Brain microvascular endothelial cell (primary cell): Measurements from ENCODE around the gene LYPD1.

ENCODE experiments used
- DNase-seq: peaks from one replicate; pipeline ENCODE4 v3.0.0-alpha.2; 2020
- H3K27ac ChIP-seq: fragments of 250-450 bp; sonication (Bioruptor Pico); 2 replicates; pipeline ENCODE4 v1.5.1; 2020; ENCODE audit warnings: mild to moderate bottlenecking, moderate library complexity
- H3K27me3 ChIP-seq: fragments of 250-450 bp; sonication (Bioruptor Pico); replicated peaks from 2 replicates; pipeline ENCODE4 v1.5.1; 2020; ENCODE audit warnings: mild to moderate bottlenecking
- H3K36me3 ChIP-seq: fragments of 250-450 bp; sonication (Bioruptor Pico); replicated peaks from 2 replicates; pipeline ENCODE4 v1.5.1; 2020; ENCODE audit warnings: mild to moderate bottlenecking
- H3K4me3 ChIP-seq: 2 replicates; pipeline ENCODE4 v1.5.1; 2011; ENCODE audit warnings: low read depth, mild to moderate bottlenecking, control low read depth, low read length, moderate library complexity
- in situ Hi-C: cut with HindIII; loops from 2 replicates; pipeline ENCODE4 v1.10.0; 2017; ENCODE audit warnings: low sequenced_read_pairs, low pct_ligation_motif_present
- TF ChIP-seq, protein P1 (sequence below): IDR thresholded peaks from 2 replicates; pipeline ENCODE4 v1.5.1; 2011; ENCODE audit warnings: low read depth, mild to moderate bottlenecking, moderate library complexity, low read length, control low read depth, inconsistent platforms; ENCODE audit errors: missing control alignments

The LYPD1 gene

DNA sequence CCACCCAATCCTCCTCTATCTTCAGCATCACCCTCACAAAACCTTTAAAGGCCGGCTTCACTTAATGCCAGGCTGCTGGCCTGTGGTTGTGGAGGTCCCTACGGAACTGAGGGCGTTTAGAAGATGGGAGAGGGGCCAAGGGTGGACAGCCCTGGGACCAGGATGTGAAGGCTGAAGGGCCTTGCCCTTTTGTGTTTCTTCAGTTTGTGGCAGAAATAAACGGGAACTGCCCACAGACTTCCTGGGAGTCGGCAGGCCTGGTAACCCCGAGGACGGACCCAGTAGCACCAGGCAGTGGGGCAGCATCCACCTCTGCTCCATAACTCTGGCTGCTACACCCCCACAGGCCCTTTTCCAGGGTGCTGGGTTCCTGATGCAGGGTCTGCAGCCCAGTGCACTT lies 51.3 kb downstream of the LYPD1 start:
- DNase-seq: no peak
- H3K36me3 ChIP-seq: no peaks in the 10 kb centered on the region
- TF ChIP-seq, protein P1, sequence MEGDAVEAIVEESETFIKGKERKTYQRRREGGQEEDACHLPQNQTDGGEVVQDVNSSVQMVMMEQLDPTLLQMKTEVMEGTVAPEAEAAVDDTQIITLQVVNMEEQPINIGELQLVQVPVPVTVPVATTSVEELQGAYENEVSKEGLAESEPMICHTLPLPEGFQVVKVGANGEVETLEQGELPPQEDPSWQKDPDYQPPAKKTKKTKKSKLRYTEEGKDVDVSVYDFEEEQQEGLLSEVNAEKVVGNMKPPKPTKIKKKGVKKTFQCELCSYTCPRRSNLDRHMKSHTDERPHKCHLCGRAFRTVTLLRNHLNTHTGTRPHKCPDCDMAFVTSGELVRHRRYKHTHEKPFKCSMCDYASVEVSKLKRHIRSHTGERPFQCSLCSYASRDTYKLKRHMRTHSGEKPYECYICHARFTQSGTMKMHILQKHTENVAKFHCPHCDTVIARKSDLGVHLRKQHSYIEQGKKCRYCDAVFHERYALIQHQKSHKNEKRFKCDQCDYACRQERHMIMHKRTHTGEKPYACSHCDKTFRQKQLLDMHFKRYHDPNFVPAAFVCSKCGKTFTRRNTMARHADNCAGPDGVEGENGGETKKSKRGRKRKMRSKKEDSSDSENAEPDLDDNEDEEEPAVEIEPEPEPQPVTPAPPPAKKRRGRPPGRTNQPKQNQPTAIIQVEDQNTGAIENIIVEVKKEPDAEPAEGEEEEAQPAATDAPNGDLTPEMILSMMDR: no peak
- H3K27me3 ChIP-seq: no peaks in the 10 kb centered on the region
- H3K27ac ChIP-seq: no peak overlapping the region
- H3K4me3 ChIP-seq: no peak overlapping the region
- in situ Hi-C loops: no loop called here

DNA sequence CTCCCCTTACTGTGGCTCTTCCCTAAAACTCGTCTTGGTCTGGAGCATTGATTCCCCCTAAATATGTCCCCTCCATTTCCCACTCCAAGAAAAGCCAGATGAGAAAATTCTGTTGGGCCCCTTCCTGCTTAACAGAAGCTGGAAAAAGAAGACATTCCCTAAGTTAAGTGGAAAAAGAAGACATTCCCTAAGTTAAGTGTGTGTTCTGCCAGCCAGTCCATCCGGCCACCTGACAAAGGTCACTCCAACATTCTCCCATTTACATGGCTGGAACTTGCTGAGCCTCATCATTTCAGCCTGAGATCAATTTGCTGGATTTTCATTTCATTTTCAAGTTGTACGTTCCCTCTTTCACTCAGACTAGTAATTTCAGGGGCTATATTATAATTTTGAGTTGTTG lies 52.0 kb downstream of the LYPD1 start:
- no peak for DNase-seq
- Histone ChIP-seq H3K4me3 (no peak overlapping the region), H3K27me3 (no peaks in the 10 kb centered on the region), H3K27ac (no peak overlapping the region), H3K36me3 (no peaks in the 10 kb centered on the region)
- in situ Hi-C loops: no loop called here
- TF ChIP-seq, protein P1: no peak

DNA sequence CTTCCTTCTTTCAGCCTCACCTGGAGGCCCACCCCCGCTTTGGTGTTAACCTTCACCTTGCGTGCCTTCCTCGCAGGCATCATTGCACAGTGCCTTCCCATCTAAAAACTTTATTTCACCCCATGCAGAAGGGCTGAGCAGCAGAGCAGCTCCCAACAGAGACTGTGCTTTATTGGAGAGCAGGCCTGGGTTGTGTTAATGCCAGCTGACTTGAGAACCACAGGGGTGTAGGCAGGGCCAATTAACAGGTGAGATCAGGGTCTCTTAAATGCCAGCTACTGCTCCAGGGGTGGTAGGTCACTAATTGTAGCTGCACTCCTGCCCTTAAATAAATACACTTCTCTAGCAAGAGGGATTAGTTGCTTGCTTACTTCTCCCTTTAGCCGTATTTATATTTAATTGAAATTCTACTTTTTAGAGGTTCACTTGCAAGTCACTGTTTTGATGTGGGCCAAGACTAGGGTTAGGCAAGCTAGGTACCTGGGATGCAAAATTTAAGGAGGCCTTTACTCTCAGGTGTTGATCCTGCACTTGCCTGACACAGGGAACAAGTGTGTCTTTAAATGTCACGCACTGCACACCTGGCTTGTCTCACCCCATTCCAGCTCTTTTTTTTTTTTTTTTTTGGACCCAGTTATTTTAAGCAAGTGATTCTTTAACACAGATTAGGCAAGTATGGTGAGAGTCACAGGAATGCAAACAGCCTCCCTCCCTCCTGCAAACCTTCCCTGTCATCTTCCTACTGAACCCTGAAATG lies 54.5 kb downstream of the LYPD1 start:
- DNase-seq: no peak
- Histone ChIP-seq H3K36me3 (no peaks in the 10 kb centered on the region), H3K4me3 (no peak overlapping the region), H3K27ac (no peak overlapping the region), H3K27me3 (no peaks in the 10 kb centered on the region)
- TF ChIP-seq, protein P1: no peak
- in situ Hi-C loops: no loop called here

DNA sequence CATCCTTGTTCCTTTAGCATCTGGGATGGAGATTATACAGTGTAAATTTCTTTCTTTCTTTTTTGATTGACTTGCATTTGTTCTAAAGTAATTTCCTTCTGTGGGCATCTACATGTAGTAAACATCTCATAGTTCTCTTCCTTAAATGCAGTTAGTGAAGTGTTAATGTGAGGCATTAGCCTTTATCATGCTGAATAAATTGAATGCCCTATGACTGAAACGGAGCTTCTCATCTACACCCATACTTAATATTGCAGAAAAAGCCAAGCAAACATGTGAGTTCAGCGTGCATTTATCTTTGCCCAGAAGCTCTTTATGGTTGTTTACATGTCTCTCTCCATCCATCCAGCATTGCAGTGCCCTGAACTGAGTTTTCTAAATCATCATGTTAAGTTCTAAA lies 58.3 kb downstream of the LYPD1 start:
- H3K27ac ChIP-seq: no peak overlapping the region
- TF ChIP-seq, protein P1: no peak
- in situ Hi-C loops: no loop called here
- DNase-seq: no peak
- no peak overlapping the region for H3K4me3 ChIP-seq
- H3K36me3 ChIP-seq: no peaks in the 10 kb centered on the region
- H3K27me3 ChIP-seq: no peaks in the 10 kb centered on the region

DNA sequence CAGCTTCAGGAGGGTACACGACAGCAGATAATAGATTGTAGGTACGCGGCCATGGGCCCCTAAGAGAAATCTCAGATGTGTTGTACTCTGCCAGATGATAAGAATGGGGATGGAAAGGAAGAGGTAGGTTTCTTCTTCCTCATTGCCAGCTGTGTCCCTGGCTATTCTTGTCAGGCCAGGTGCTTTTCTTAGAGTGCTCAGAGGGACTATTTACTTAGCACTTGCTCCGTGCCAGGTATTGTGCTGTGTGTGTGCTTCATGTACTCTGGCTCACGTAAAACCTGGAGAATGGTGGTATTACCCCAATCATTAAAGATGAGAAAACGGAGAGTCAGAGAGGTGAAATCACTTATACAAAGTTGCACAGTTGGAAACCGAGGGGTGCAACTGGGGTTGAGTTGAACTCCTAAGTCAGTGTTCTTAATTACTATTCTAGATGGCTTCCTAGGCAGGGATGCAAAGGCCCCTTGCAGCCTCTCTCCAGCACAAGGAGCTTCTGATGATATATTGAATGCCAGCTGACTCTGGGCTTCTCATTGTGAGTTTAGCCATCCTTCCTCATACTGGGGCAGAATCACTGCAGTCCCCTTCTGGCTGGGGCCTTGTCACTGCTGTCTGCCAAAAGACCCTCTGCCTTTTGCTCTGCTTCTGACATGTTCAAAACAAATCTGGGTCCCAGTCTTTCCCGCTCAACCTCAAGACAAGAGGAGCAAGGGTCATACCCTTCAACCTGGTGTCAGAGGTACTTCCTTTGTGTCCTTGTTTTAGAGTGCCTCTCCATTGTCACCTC lies 60.7 kb downstream of the LYPD1 start:
- Histone ChIP-seq H3K27me3 (no peaks in the 10 kb centered on the region), H3K4me3 (no peak overlapping the region), H3K36me3 (no peaks in the 10 kb centered on the region), H3K27ac (no peak overlapping the region)
- DNase-seq: no peak
- TF ChIP-seq, protein P1: no peak
- in situ Hi-C loops: no loop called here

DNA sequence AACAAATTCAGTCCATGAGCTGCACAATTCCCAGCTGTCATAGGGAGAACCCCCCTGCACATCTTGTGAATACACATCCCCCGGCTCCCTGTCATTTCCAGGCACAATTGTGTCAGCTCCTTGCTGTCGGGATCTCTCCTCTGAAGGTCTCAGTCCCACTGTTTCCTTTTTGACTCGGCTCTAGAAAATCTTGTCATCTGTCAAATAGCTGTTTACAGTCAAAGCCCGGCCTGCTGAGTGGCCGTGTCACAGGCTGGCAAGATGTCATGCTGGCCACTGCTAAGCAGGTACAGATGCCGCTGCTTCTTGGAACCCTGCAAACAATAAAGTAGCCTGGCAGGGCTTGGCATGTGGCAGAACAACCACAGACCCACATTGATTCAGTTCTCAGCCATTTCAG lies 61.7 kb downstream of the LYPD1 start:
- no peak overlapping the region for H3K27ac ChIP-seq
- TF ChIP-seq, protein P1: no peak
- no peak overlapping the region for H3K4me3 ChIP-seq
- in situ Hi-C loops: no loop called here
- no peaks in the 10 kb centered on the region for H3K36me3 ChIP-seq
- no peak for DNase-seq
- no peaks in the 10 kb centered on the region for H3K27me3 ChIP-seq
